GM18498 (cell line): Measurements from ENCODE around the gene PTPRT.

ENCODE experiments used
- ATAC-seq: cut with Tn5 transposase; IDR thresholded peaks from one replicate; pipeline ENCODE4 v1.9.1; 2021; ENCODE audit warnings: mild to moderate bottlenecking, moderate library complexity; ENCODE audit not compliant: unreplicated experiment

Gene PTPRT

DNA sequence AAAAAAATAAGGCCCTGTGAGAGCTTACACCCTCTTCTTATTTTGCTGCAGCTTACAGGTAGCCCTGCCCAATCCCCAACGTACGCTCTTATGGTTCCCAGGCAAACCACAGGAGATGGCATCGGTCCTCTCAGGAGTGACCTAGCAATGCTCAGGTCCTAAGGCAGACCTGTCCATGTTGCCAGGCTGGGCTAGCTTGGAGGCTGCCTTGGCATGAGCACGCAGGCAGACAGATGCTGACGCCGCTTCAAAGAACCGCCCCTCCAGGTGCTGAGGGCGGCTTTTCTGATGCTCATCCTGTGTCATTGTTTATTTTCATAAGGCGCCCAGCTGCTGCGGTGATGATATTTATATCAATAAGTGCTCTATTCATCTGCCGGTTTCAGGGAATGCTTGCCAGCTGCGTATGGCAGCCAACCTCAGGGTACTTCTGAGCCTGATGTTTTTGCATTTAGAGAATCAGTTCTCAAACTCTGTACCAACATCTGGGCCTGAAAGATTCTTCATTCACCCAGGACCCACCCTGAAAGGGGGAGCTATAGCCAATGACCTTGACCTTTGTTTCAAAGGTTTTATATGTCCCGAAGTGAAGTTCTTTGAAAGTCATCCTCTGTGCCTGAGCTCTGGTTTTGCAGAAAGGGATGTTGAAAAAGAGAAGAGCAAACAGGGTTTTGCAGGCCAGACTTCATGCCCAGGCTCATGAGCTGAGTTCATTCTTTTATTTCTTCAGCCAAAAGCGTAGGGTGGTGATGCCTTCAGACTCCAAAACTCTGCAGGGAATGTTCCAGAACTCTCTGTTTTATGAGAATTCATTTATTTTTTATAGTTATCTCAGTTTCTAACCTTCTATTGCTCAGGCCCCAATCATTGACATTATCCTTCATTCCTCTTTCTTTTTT, 1095.9 kb downstream of the PTPRT start:
- no peak for ATAC-seq

DNA sequence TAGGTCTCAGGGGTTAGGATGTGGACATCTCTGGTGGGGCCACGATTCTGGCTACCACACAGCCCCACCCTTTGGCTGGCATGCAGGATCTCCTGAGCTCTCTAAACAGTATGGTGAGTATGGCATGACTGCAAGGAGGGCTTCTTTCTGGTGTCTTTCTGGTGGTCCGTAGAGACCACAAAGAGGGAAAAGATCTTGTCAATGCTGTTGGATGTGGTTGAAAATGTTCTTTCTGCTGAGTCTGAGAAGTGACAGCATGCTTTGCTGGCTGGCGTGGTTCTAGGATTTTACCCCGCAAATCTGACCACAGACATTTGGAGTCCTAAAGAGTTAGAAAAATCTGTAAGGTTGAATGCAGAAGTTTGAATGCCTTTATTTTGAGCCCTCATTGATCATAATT, 1096.7 kb downstream of the PTPRT start:
- ATAC-seq: no peak

DNA sequence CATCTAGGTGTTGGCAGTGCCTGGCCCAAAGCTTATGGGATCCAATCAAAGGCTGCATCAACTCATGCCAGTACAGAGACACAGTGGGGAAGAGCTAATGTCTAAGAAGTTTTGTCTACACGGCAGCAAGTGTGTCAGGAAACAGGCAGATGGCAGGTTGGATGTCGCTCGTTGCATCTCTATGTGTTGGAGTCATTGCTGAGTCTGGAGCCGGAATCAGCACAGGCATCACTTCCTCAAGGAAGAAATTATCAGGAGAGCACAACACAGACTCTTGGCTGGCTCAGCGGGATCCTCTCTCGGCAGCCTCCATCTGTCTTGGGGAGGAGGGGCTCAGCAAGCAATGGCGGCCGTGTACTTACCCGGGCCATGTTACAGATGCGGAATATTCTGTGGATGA, 1104.3 kb downstream of the PTPRT start:
- no peak for ATAC-seq

DNA sequence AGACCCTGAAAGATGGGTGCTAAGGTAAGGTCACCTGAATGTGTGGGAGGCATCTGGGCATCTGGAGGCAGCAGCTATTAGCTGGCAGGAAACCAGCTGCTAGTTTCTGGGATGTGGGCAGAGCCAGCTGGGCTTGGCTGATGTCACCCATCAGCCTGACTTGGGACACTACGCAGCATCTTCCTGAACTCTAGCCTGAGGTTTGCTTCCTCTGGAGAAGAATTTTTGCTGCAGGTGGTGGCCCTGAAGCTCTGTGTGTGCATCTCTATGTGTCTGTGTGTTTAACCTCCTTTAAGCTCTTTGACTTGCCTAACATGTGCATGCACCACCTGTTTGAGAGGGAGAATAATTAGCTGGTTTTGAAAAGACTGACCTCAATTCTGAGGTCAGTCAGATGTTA, 1106.4 kb downstream of the PTPRT start:
- no peak for ATAC-seq

DNA sequence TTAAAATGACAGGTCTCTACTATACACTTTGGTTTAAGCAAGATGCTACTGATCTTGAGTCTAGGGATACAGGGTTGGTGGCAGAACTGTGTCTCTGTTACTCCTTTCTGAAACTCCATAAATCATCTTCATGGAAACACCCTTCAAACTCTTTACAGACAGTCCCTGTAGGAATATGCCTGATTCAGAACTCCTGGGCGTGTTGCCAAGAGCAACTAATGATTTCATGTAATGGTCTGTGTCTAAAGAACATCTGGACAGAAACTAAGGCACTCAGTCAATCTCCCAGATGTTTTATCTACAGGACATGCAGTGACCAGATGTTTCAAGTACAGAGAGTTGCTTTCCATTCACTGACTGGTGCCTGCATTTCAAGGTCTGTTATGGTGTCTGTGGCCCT, 1107.1 kb downstream of the PTPRT start:
- ATAC-seq: no peak

DNA sequence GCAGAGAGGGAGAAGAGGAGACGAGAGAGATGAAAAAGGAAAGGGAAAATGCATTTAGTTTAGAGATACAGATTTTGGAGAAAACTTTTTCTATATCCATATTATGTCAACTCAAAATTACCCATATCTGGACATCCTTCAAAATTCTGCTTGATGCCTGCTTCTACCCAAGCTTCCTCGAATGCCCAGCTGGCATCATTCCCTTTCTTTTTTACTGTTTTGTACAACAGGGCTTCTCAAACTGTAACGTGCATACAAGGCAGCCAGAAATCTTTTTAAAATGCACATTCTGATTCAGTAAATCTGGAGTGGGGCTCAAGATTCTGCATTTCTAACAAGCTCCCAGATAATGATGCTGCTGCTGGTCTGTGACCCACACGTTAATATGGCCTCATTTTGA, 1108.8 kb downstream of the PTPRT start:
- ATAC-seq: no peak

DNA sequence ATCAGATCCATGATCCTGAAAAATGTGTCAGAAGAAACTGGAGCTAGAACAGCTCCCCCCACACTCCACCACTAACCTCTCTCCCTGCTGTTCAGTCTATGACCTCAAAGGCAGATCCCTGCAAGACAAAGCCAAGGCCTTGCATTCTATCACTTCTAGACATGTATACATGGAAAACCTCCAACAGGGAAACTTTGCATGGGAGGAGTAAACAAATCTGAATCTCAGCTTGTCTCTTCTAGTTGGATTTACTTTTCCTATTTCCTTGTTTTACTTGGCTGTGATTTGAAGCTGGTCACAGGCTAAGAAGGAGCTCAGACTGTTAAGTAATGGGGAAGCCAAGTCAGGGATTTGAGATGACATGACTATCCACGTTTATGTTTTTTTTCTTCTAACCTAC, 1114.8 kb downstream of the PTPRT start:
- ATAC-seq: no peak

DNA sequence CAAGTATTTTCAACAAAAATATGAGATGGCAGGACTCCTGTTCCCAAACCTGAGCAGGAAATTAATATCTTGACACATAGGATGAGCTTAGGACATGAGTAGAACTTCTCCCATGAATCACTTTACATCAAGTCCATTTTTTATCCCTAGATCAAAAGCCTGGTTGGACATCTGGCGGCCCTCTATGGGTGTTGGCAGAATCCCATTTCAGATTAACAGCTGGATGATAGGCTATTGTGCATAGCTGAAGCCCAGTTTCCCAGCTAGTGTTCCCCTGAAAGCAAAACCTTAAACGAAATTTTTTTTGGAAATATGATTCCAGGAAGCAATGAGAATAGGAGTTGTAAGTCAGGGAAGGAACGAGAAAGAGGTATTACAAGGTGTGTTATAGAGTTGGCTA, 1122.1 kb downstream of the PTPRT start:
- ATAC-seq: no peak

DNA sequence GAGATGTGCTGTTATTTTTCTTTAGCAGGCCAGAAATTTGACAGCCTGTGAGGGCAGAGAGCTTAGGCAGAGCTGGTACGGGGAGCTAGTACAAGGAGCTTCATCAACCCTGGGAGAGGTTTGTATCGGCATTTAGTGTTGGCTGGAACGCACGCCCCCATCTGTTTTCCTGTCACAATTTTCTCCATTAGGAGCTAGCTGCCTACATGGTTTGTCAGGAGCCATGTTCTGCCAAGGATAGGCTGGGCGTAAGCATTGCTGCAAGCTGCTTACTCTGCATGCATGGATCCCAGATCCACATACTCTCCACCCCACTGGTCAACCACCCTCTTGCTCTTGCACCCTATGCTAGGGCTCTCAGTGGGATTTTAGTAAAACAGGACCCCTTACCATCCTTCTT, 1122.5 kb downstream of the PTPRT start:
- no peak for ATAC-seq

DNA sequence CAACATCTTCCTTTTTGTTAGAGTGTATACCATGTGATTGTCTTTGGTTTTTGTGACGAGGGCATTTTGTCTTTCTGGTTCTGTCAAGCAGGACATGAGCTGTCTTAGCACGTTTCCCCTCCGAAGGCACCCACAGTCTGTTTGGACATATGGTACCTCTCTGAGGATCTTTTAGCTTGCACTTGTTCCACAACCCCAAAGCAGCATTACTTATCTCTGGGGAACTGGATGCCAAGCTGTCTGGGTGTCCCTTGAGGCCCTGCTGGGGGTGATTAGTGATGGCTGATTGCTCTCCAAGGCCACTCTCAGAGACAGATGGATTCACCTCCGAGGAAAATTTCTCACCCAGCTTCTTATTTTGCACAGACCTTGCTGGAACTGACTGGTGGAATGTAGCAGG, 1126.6 kb downstream of the PTPRT start:
- ATAC-seq: no peak

DNA sequence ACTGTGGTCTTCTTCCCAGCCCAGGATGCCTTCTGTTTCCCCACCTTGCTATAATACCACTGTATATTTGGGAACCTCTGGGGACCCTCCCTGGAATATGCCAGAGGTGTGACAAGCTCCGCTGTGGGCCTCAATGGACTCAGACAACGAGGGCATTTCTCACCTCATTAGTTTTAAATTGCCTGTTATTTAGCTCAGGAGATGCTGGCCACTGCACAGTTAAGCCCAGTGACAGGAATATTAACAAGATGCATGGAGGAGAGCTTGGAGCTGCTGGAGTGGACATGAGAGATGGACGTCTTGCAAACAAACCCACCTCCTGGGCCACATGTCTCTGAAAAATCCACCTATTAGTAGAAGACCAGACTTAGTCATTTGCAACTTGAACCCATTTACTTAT, 1136.4 kb downstream of the PTPRT start:
- no peak for ATAC-seq

DNA sequence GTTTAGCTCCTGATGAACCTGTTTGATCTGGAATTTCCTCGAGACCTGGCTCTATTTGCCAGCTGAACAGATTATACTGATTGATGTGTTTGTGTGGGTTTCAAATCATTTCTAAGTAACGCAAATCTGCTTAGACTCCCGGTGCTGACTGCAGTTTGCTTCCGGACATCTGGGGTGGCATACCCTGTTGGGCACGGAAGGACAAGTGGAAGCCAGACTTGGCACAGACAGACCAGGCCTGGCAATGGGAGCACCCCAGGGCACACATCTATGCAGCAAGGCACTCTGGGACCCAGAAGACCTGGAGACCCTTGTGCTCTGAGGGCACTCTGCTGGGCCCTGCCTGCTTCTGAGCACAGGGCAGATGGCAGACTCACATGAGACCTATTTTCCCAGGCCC, 1137.8 kb downstream of the PTPRT start:
- no peak for ATAC-seq

DNA sequence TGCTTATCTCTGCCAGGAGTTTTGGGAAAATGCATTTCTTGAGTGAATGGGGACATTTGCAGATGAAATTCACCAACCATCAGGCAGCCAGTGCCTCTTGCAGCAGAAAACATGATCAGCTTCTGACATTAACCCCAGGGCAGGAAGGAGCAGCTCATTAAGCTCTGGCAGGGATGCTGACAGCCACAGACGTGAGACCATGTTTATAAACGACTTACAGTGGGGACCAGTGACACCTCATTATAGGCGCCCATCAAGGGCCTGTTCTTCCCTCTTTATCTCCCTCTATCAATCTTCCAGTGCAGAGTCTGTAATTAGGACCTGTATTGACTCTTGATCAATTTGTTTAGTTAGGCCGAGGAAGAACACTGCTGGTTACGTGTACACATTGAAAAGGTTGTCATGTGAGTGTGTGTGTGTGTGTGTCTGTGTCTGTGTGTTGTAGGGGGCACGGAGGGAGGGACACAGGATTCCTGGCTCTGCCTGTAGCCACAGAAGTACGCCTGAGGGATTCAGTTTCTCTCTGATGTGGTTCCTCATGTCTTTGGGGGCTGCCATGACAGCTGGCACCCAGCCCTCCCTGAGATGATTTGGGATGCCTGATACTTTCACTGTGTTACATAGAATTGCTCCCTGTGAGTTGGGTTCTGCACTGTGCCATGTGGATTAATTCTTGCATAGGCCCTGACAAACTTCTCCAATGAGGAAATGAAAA, 1143.2 kb downstream of the PTPRT start:
- ATAC-seq: no peak

DNA sequence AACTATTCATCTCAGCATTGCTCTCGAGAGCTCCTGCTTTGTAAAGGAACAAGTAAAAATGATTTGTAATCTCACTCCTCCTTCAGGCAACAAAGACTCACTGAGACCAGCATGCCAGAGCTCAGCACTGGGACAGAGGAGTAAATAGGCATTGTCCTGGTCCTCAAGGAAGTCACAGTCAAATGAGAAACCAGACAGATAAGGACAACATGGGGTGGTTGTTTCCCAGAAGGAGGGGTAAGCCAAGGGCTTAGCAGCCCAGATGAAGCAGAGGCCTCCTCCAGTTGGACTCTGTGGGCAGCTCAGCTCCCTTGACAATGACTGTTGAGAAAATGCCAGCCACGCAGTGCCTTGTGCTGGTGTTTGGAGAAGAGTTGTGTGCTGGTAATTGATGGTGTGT, 1145.8 kb downstream of the PTPRT start:
- ATAC-seq: no peak

DNA sequence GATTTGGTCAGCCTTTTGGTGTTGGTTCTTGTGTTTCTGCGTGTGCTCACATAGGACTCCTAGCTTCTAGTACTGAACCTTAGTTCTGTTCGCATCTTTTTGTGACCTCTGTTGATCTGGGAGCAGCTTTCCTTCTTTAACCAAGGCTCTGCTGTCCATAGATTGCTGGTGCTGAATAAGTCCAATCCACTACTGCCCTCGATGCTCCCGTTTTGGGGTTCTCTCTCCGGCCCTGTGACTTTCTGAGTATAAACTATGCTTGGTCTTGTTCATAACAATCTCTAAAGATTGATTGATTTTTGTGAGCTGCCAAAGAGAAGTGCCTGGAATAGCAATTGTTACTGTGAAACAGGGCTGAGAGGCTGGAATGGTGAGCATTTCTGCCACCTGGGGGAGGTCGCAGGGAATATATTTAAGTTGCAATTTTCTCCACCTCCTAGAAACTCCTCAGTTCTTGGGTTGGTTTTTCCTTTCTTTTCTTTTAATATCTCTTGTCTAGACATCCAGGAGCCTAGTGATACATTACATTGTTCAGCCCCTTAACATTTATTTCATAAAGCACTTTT, 1148.6 kb downstream of the PTPRT start:
- no peak for ATAC-seq

DNA sequence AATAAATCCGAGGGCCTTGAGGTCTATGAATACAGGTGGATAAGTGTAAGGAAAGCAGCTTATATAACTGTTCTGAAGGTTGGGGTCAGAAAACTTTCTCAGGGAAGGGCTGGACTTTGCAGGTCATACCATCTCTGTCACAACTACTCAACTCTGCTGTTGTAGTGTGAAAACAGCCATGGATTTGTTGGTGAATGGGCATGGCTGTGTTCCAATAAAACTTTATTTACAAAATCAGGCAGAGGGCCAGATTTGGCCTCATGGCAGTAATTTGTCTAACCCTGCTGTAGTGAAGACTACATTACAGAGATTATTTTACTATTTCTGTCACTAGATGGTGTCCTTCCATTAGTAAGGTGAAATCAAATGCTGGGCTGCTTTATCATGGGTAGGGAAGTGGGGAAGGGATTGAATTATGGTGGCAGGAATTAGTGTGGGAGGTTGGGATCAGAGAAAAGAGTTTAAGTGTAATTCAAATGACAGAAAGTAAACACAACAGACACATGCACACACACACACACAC, 1161.9 kb downstream of the PTPRT start:
- no peak for ATAC-seq

DNA sequence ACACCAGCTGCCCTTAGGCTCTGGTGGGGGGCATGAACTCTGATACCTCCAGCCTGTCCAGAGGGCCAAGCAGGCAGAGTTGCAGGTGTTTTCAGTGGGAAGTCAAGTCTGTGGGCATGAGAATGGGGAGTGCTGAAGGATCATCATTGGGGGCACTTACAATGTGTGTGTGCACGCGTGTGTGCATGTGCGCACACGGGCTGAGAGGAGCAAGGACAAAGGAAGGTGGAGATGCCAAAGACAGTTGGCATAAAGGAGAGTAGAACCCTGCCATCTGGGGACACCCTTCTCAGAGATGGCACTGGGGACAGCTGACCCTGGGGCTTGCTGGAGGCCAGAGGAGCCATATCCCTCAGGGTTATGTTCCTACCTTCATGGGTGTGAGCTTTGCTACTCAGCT, 1163.1 kb downstream of the PTPRT start:
- ATAC-seq: no peak

DNA sequence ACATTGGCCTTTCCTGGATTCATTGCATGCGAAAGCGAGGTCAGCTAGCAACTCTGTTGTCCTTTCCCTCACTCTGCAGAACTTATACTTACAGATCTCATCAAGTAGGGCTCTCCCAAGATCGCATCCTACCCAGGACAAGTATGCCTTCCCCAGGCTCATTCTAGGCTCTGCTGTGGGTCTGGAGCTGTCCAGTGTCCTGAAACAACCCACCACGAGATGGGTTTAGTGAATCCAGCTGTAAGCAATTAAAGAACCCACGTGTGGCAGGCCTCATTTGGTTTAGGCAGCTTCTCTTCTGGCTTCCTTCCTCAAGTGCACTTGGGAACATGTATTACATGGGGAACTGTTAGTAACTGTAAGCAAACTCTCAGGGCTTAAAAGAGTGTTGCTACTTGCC, 1165.1 kb downstream of the PTPRT start:
- no peak for ATAC-seq
